Vein endothelial cell (primary cell): ENCODE measurements around the gene CASP2. TPM values are rescaled to one million over a fixed set of nuclear protein-coding genes. Genes with fewer than 3 reads are reported as not detected.

Experiments
- small RNA-seq: library from RNA; depleted of rRNA; stranded (forward); fragments of <200 nt; gene quantifications from one replicate; pipeline ENCODE3, GENCODE V24; 2012
- total RNA-seq: library from RNA; depleted of rRNA; stranded (reverse); fragments of >200 nt; gene quantifications from 2 replicates; pipeline ENCODE4 v1.2.3, GENCODE V29; 2012

CASP2 gene
- total RNA-seq: 19.9 and 21.6 TPM in 2 replicates

DNA sequence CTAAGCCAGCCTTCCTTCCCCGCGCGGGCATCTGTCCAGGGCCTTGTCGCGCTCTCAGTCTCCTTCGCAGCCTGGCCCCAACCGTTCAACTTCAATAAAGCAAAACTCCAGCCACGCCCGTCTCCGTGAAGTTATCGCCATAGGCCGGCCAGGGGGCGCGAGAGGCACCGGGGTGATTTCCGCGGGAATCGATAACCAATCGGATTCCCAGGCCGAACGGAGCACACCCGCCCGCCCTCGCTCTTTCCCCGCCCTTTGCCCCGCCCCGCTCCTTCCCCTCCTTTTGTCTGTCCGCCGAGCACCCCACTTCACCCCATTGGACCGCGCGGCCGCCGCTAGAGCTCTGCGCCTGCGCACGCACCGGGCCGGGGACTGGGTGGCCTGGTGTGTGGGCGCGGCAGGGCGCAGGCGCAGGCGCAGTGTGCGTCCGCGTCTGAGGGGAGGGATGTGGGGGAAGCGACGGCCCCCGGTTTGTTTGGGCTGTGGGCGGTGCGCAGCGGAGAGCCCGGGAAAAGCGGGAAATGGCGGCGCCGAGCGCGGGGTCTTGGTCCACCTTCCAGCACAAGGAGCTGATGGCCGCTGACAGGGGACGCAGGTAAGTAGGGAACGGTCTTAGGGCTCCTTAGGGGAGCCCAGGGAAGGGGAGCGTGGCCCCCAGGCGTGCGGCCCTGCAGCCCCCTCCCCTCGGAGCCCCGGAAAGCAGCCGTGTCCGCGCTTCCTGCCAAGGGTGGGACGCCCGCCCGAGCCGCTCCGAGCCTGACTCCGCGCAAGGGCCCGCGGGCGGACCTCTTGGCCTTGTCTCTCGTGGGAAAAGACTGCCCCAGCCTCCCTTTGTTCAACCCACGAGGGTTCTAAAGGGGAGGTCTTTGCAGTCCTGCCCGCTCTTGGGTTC is at the start of gene CASP2:
CASP2 (plus strand) TSS at position 417 of the 892 bp plus-strand sequence; CDS start at position 522, 105 bp downstream.

DNA sequence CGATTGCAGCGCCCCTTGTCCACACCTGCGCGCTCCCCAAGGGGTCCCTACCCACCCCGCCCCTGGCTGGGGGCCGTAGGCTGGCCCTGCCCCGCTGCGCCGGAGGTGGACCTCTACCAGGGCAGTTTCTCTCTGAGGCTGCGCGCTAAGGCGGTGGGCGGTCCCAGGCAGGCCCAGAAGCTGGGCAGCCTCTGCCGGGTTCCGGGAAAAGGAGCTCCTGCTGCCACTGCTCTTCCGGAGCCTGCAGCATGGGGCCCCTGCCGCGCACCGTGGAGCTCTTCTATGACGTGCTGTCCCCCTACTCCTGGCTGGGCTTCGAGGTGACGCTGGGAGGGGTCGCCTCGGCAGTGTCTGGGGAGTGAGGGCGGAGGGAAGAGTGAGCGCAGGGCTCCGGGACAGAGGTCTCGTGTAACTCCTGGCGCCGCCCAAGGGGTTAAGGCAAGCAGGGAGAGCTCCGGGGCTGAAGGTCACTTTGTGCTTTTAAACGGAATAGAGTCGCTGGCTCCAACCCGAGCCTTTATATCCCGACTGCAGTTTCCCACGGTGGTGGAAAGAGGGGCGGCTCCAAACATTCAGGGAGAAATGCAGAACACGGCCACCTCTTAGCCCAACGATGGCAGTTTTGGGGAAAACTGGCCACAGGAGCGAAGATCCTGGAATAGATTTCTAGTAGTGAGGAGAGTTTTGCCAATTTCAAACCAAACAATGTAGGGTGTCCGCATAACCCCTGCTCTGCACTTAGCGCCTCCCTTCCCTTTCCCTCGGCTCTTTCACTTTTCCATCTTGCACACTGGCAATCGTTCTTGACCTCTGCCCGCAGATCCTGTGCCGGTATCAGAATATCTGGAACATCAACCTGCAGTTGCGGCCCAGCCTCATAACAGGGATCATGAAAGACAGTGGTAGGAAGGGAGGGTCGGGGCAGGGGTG is 24.6 kb upstream of the CASP2 start, which contains the start of gene GSTK1:
GSTK1 (plus strand) TSS at position 176 of the 930 bp plus-strand sequence; CDS start at position 249, 73 bp downstream.

GRCh38 chr7:143284591-143285469 is 3.3 kb upstream of the CASP2 start, which contains the start of gene TMEM139:
TMEM139 (plus strand) TSS chr7:143284958; CDS start chr7:143285958, 1,000 bp downstream.

GRCh38 chr7:143315776-143316175 is 27.6 kb downstream of the CASP2 start, which contains the start of gene CLCN1:
CLCN1 (plus strand) TSS chr7:143316111; CDS start chr7:143316213, 102 bp downstream.

Small RNA genes lying within 50 kb of the gene (small RNA-seq; reads per million reads assigned to genes)
- gene RN7SL481P (not detected), gene RN7SL535P (not detected)

Other genes starting within 250 kb of the CASP2 start
- not detected in 2 replicates for gene OR6V1, start 236.0 kb upstream of the CASP2 start, total RNA-seq
- not detected in 2 replicates for gene PIP, start 156.3 kb upstream of the CASP2 start, total RNA-seq
- not detected in 2 replicates for gene TAS2R39, start 104.9 kb upstream of the CASP2 start, total RNA-seq
- gene TAS2R40, start 66.3 kb upstream of the CASP2 start, total RNA-seq: not detected in 2 replicates
- gene GSTK1, start 24.9 kb upstream of the CASP2 start, total RNA-seq: 73.5 and 81.7 TPM in 2 replicates
- gene TMEM139, start 3.4 kb upstream of the CASP2 start, total RNA-seq: not detected in 2 replicates
- not detected in 2 replicates for gene CLCN1, start 27.8 kb downstream of the CASP2 start, total RNA-seq
- gene FAM131B, start 74.4 kb downstream of the CASP2 start, total RNA-seq: 0.65 and 0.76 TPM in 2 replicates
- 91.2 and 116 TPM in 2 replicates for gene ZYX, start 93.0 kb downstream of the CASP2 start, total RNA-seq
- 0.33 TPM in 1 of 2 replicates, not detected in the other for gene EPHA1, start 120.5 kb downstream of the CASP2 start, total RNA-seq
- gene TAS2R60, start 155.1 kb downstream of the CASP2 start, total RNA-seq: not detected in 2 replicates
- gene TAS2R41, start 189.5 kb downstream of the CASP2 start, total RNA-seq: 0.19 TPM in 1 of 2 replicates, not detected in the other